Activated naive CD8-positive, alpha-beta T cell treated with anti-CD3 and anti-CD28 coated beads for 36 hours (primary cell): ENCODE data around the gene TGM3. TPM values are rescaled to one million over a fixed set of nuclear protein-coding genes. Genes with fewer than 3 reads are reported as not detected.

Source experiments
- DNase-seq: peaks from one replicate; pipeline ENCODE4 v3.0.0; 2021
- H3K27ac Mint-ChIP-seq: one replicate; pipeline ENCODE4 v1.8.0; 2022; ENCODE audit warnings: mild to moderate bottlenecking, moderate library complexity, mixed read lengths
- H3K27me3 Mint-ChIP-seq: one replicate; pipeline ENCODE4 v1.8.0; 2022; ENCODE audit warnings: mild to moderate bottlenecking, mixed read lengths
- H3K36me3 Mint-ChIP-seq: one replicate; pipeline ENCODE4 v1.8.0; 2021; ENCODE audit warnings: mild to moderate bottlenecking, mixed read lengths
- H3K4me1 Mint-ChIP-seq: one replicate; pipeline ENCODE4 v1.8.0; 2021; ENCODE audit warnings: mixed read lengths
- H3K4me3 Mint-ChIP-seq: one replicate; pipeline ENCODE4 v1.8.0; 2022; ENCODE audit warnings: mild to moderate bottlenecking, moderate library complexity, mixed read lengths
- H3K9me3 Mint-ChIP-seq: one replicate; pipeline ENCODE4 v1.8.0; 2022; ENCODE audit warnings: mixed read lengths
- total RNA-seq, 2 experiments: library from RNA; stranded (reverse); gene quantifications; one replicate each; pipeline ENCODE4 v1.2.3, GENCODE V29; 2021

The TGM3 gene
- total RNA-seq, 2 experiments from 2014 or later, result not detected

GRCh38 chr20:2333821-2334220, 38.0 kb downstream of the TGM3 start:
- Mint-ChIP-seq H3K4me1 (no peaks in the 10 kb centered on the region), H3K27ac (no peak overlapping the region), H3K9me3 (no peaks in the 10 kb centered on the region), H3K4me3 (no peak overlapping the region), H3K36me3 (no peaks in the 10 kb centered on the region), H3K27me3 (no peaks in the 10 kb centered on the region)
- DNase-seq, result no peak

- Mint-ChIP-seq H3K27me3 (no peaks in the 10 kb centered on the region), H3K4me1 (no peaks in the 10 kb centered on the region), H3K4me3 (no peak overlapping the region), H3K36me3 (no peaks in the 10 kb centered on the region), H3K27ac (no peak overlapping the region), H3K9me3 (no peaks in the 10 kb centered on the region)
- DNase-seq, result no peak
These were observed 39.5 kb downstream of the TGM3 start for GRCh38 chr20:2335096-2335870.

DNA sequence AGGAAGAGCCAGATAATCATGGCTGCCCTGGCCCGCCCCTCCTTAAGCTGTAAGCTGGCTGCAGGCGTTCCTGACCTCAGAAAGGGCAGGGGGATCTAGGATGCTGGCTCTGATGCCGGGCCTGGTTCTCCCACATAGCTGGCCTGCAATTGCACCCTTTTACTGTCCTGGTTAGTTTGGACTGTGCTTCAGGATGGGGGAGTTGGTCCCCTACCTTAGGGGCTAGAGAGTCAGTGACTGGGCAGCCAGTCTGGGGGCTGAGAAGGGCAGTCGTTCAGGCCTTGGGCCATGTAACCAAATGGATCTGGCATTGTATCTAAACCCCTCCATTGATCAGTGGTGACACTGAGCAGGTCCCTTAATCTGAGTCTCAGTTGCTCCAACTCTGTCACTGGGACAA, 40.7 kb downstream of the TGM3 start:
- Mint-ChIP-seq H3K27me3 (no peaks in the 10 kb centered on the region), H3K4me3 (no peak overlapping the region), H3K9me3 (no peaks in the 10 kb centered on the region), H3K27ac (no peak overlapping the region), H3K4me1 (no peaks in the 10 kb centered on the region), H3K36me3 (no peaks in the 10 kb centered on the region)
- DNase-seq, result no peak

DNA sequence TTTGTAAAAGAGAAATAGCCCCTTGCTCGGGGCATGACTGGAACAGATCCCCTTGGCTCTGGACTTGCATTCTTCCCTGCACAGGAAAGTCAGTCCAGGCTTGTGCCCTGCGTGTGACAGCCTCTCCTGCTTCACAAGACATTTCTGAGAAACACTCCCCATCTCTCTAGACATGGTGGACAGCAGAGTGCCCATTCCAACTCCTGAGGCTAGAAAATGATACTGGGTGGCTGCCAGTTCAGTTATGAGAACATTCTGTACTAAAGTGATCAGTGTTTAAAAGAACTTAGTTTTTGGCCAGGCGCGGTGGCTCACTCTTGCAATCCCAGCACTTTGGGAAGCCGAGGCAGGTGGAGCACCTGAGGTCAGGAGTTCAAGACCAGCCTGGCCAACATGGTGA, 41.3 kb downstream of the TGM3 start:
- Mint-ChIP-seq H3K27me3 (no peaks in the 10 kb centered on the region), H3K9me3 (no peaks in the 10 kb centered on the region), H3K4me3 (no peak overlapping the region)

GRCh38 chr20:2338411-2339066, 42.7 kb downstream of the TGM3 start:
- no peaks in the 10 kb centered on the region for H3K27me3 Mint-ChIP-seq
- H3K36me3 Mint-ChIP-seq, result no peaks in the 10 kb centered on the region
- H3K4me3 Mint-ChIP-seq, result no peak overlapping the region
- no peaks in the 10 kb centered on the region for H3K4me1 Mint-ChIP-seq
- no peak overlapping the region for H3K27ac Mint-ChIP-seq
- DNase-seq, result no peak
- no peaks in the 10 kb centered on the region for H3K9me3 Mint-ChIP-seq

More for the DNA sequence above, 41.3 kb downstream of the TGM3 start:
- H3K4me1 Mint-ChIP-seq, result no peaks in the 10 kb centered on the region
- DNase-seq, result no peak
- no peak overlapping the region for H3K27ac Mint-ChIP-seq
- H3K36me3 Mint-ChIP-seq, result no peaks in the 10 kb centered on the region

DNA sequence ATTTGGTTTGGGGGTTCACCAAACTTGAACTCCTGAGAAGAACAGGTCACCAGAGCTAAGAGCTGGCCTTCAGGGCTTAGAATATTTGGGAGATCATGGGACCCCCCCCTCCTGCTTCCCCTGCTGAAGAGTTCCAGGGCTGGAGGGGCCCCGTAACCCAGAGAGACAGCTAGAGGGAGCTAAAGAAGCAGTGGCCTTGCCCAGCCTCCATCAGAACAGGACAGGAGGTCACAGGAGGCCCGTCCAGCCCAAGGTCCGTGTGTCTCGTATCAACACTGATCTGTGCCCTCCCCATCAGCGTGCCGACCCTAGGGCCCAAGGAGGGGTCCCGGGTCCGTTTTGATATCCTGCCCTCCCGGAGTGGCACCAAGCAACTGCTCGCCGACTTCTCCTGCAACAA, 44.3 kb downstream of the TGM3 start:
- H3K4me3 Mint-ChIP-seq, result no peak overlapping the region
- no peaks in the 10 kb centered on the region for H3K36me3 Mint-ChIP-seq
- H3K27ac Mint-ChIP-seq, result no peak overlapping the region
- no peaks in the 10 kb centered on the region for H3K4me1 Mint-ChIP-seq
- H3K9me3 Mint-ChIP-seq, result no peaks in the 10 kb centered on the region
- DNase-seq, result no peak
- H3K27me3 Mint-ChIP-seq, result no peaks in the 10 kb centered on the region

DNA sequence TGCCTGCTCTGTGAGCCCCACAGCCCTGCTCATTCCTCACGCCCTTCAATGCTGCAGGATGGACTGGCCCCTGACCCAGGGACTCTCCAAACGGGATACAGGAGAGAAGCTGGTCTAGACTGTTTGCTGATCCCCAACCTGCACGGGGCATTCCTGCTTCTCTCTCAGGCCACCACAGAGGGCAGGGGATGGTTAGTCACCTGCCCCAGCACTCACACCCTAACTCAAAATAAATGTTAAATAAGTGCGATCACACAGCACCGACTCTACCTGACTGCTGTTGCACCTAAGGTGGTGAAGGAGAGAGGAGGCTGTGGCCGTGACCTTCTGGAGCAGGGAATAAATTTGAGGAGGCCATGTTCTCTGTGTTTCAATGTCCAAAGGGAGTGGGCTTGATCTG, 45.0 kb downstream of the TGM3 start:
- no peaks in the 10 kb centered on the region for H3K9me3 Mint-ChIP-seq
- H3K36me3 Mint-ChIP-seq, result no peaks in the 10 kb centered on the region
- no peaks in the 10 kb centered on the region for H3K4me1 Mint-ChIP-seq
- no peak for DNase-seq
- H3K4me3 Mint-ChIP-seq, result no peak overlapping the region
- no peak overlapping the region for H3K27ac Mint-ChIP-seq
- H3K27me3 Mint-ChIP-seq, result no peaks in the 10 kb centered on the region

GRCh38 chr20:2341336-2341735, 45.5 kb downstream of the TGM3 start:
- no peak overlapping the region for H3K27ac Mint-ChIP-seq
- no peaks in the 10 kb centered on the region for H3K36me3 Mint-ChIP-seq
- DNase-seq, result no peak
- no peaks in the 10 kb centered on the region for H3K27me3 Mint-ChIP-seq
- no peak overlapping the region for H3K4me3 Mint-ChIP-seq
- no peaks in the 10 kb centered on the region for H3K4me1 Mint-ChIP-seq
- no peaks in the 10 kb centered on the region for H3K9me3 Mint-ChIP-seq

- Mint-ChIP-seq H3K27me3 (peaks cover 2% of the 10 kb centered on the region), H3K4me1 (no peaks in the 10 kb centered on the region), H3K36me3 (no peaks in the 10 kb centered on the region), H3K9me3 (no peaks in the 10 kb centered on the region), H3K4me3 (no peak overlapping the region), H3K27ac (no peak overlapping the region)
- no peak for DNase-seq
These were observed 46.4 kb downstream of the TGM3 start for GRCh38 chr20:2342243-2342642.

DNA sequence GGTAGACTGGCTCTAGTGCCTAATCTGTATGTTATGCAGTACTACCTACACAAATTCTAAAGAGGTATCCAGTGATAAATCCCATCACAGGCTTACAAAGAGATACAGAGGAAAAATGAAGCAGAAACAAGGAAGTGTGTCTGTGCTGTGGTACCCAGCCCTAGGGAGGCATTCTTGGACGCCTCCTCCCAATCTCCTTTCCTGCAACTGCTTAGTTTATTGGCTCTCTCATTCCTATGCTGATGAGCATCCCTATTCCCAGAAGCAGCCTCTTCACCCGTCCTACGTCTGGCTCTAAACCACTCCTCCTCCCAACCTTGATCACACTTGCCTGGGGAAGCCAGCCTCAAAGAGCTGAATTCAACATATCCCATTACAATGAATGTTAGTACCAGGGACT, 50.4 kb downstream of the TGM3 start:
- H3K4me1 Mint-ChIP-seq, result no peaks in the 10 kb centered on the region
- peaks cover 8% of the 10 kb centered on the region for H3K27me3 Mint-ChIP-seq
- no peak for DNase-seq
- H3K9me3 Mint-ChIP-seq, result no peaks in the 10 kb centered on the region
- H3K4me3 Mint-ChIP-seq, result no peak overlapping the region
- no peak overlapping the region for H3K27ac Mint-ChIP-seq
- no peaks in the 10 kb centered on the region for H3K36me3 Mint-ChIP-seq

- Mint-ChIP-seq H3K4me3 (no peak overlapping the region), H3K4me1 (no peaks in the 10 kb centered on the region), H3K27ac (no peak overlapping the region), H3K27me3 (peaks cover 17% of the 10 kb centered on the region), H3K36me3 (no peaks in the 10 kb centered on the region), H3K9me3 (no peaks in the 10 kb centered on the region)
- no peak for DNase-seq
These were observed 52.5 kb downstream of the TGM3 start for GRCh38 chr20:2348336-2348735.

DNA sequence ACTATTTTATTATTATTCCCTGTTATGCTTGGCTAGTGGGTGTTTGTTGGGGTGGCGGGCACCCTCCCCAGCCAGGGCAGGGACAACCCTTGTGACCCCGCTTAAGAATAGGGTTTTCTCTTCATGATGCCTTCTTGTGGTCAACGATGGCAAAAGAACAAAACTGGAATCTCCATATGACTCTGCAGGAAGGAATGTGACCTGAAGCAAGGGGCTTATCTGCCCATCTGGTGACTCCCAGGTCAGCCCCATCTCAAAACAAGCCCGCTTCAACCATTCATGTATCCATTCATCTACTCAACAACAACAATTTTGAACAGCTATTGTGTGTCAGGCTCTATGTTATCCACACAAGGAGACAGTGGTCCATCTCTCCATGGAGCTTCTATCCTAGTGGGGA, 54.0 kb downstream of the TGM3 start:
- no peak for DNase-seq
- no peaks in the 10 kb centered on the region for H3K9me3 Mint-ChIP-seq
- no peak overlapping the region for H3K27ac Mint-ChIP-seq
- H3K4me1 Mint-ChIP-seq, result no peaks in the 10 kb centered on the region
- H3K27me3 Mint-ChIP-seq, result peaks cover 28% of the 10 kb centered on the region
- no peaks in the 10 kb centered on the region for H3K36me3 Mint-ChIP-seq
- H3K4me3 Mint-ChIP-seq, result no peak overlapping the region

- Mint-ChIP-seq H3K4me1 (no peaks in the 10 kb centered on the region), H3K9me3 (no peaks in the 10 kb centered on the region), H3K27me3 (peaks cover 28% of the 10 kb centered on the region), H3K4me3 (no peak overlapping the region), H3K36me3 (no peaks in the 10 kb centered on the region), H3K27ac (no peak overlapping the region)
- DNase-seq, result no peak
These were observed 54.8 kb downstream of the TGM3 start for GRCh38 chr20:2350606-2351005.

- DNase-seq, result no peak
- Mint-ChIP-seq H3K4me1 (no peaks in the 10 kb centered on the region), H3K4me3 (no peak overlapping the region), H3K9me3 (no peaks in the 10 kb centered on the region), H3K27me3 (peaks cover 26% of the 10 kb centered on the region), H3K36me3 (no peaks in the 10 kb centered on the region), H3K27ac (no peak overlapping the region)
These were observed 57.4 kb downstream of the TGM3 start for GRCh38 chr20:2353231-2353630.

DNA sequence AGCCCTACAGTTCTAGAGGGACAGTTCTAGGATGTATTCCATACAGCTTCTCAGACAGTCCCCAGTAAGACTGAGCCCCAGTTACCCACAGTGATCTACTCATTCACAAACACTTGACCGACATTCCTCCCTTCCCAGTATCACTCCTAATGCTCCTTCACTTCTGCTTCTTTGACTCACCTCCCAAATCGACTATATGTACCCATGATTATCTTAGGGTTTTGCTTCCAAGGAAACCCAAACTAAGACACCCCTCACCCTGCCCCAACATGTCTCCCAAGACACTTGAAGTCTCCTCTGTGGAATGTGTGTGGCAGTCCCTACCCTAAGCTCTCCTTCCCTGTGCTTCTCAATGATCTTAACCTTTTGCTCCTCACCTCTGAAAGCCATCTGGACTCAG, 61.3 kb downstream of the TGM3 start:
- Mint-ChIP-seq H3K9me3 (peaks cover 23% of the 10 kb centered on the region), H3K36me3 (peaks cover 3% of the 10 kb centered on the region), H3K4me1 (no peaks in the 10 kb centered on the region), H3K4me3 (no peak overlapping the region), H3K27me3 (peaks cover 29% of the 10 kb centered on the region), H3K27ac (no peak overlapping the region)
- no peak for DNase-seq

- no peak overlapping the region for H3K27ac Mint-ChIP-seq
- no peaks in the 10 kb centered on the region for H3K4me1 Mint-ChIP-seq
- peaks cover 3% of the 10 kb centered on the region for H3K36me3 Mint-ChIP-seq
- DNase-seq, result no peak
- peaks cover 23% of the 10 kb centered on the region for H3K9me3 Mint-ChIP-seq
- peaks cover 27% of the 10 kb centered on the region for H3K27me3 Mint-ChIP-seq
- H3K4me3 Mint-ChIP-seq, result no peak overlapping the region
These were observed 62.2 kb downstream of the TGM3 start for GRCh38 chr20:2358006-2358405.
